ENCODE measurements around the gene EXOC3. TPM values are rescaled to one million over a fixed set of nuclear protein-coding genes. Genes with fewer than 3 reads are reported as not detected.

The EXOC3 gene
- total RNA-seq, 1 experiment from 2014 or later: 155 TPM

DNA sequence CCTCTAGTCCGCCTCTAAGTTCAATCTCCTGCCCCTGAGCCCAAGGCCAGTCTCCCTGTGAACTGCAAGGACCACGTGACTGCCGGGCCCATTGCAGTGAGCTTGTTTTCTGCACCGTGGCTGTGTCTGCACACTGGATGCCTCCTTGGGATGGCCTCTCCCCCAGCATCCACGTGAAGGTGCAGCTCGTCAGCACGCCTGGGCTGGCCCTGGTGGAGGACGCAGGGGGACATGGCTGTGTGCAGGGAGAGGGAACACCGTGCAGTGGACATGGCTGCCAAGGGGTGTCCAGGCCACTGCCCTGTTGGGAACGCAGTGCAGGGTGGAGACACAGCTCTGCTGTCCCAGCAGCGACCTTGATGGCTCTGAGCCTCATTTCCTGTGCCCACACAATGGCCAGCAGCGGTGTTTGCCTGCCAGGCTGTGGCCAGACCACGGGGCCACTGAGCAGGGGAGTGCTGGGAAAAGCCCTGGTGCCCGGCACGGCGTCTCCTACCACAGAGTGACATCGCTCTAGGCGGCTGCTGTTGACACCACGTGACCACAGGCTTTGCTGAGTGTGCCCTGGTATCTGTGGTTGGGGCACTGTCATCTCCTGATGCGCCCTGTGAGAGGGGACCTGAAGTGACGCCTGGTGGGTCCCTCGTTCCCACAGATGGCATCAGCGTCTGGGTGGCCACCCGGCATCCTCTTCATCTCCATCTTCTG is 26.9 kb upstream of the EXOC3 start:
- no peaks in the 10 kb centered on the region for H3K4me1 ChIP-seq (replicated peaks; ENCODE audit: insufficient read depth)
- H3K27me3 ChIP-seq (ENCODE audit: insufficient read depth, low read depth): no peaks in the 10 kb centered on the region
- TF ChIP-seq, protein P1, sequence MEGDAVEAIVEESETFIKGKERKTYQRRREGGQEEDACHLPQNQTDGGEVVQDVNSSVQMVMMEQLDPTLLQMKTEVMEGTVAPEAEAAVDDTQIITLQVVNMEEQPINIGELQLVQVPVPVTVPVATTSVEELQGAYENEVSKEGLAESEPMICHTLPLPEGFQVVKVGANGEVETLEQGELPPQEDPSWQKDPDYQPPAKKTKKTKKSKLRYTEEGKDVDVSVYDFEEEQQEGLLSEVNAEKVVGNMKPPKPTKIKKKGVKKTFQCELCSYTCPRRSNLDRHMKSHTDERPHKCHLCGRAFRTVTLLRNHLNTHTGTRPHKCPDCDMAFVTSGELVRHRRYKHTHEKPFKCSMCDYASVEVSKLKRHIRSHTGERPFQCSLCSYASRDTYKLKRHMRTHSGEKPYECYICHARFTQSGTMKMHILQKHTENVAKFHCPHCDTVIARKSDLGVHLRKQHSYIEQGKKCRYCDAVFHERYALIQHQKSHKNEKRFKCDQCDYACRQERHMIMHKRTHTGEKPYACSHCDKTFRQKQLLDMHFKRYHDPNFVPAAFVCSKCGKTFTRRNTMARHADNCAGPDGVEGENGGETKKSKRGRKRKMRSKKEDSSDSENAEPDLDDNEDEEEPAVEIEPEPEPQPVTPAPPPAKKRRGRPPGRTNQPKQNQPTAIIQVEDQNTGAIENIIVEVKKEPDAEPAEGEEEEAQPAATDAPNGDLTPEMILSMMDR (conservative IDR thresholded peaks at IDR 0.05): no peak
- no peak for TF ChIP-seq EZH2 (IDR thresholded peaks at IDR 0.05; ENCODE audit: low read depth)
- no peak for DNase-seq
- H3K36me3 ChIP-seq (ENCODE audit: low read depth): no peaks in the 10 kb centered on the region
- H3K4me3 ChIP-seq: no peak overlapping the region
- H3K27ac ChIP-seq: no peak overlapping the region
- H3F3A ChIP-seq (ENCODE audit: insufficient read depth, low read depth): no peaks in the 10 kb centered on the region
- no peaks in the 10 kb centered on the region for H3K9me3 ChIP-seq (ENCODE audit: insufficient read depth, low read depth)
- intact Hi-C loops (cut with micrococcal nuclease; ENCODE audit: unreplicated experiment): no loop called here
- no peaks in the 10 kb centered on the region for H3K9me2 ChIP-seq (ENCODE audit: insufficient read depth)
- BruUV-seq (replicated peaks): no TSS peak
- no peak overlapping the region for H3K4me2 ChIP-seq
- H2AFZ ChIP-seq: no peak overlapping the region
- CTCF ChIA-PET: no interaction called here
- POLR2A ChIA-PET (ENCODE audit: unreplicated experiment): interaction anchor here (0.6 kb wide), 1 partner anchor 15 kb away, joined by 3 read pairs; no protein-coding TSS in a partner anchor
- H3K79me2 ChIP-seq (ENCODE audit: low read depth): no peaks in the 10 kb centered on the region
- no peaks in the 10 kb centered on the region for H4K20me1 ChIP-seq (ENCODE audit: insufficient read depth)

DNA sequence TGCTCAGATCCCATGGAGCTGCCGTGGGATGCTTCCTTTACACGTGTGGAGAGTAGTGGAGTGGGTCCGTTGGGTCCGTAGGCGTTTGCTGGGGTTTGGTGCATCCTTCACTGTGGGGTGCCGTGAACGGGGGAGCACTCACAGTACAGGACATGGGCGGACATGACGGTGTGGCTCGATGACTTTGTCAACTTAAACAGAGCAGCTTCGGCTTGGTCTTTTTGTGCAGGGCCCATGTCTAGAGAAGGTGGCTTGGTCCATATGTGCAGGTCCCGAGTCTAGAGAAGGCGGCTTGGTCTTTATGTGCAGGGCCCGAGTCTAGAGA is 26.4 kb upstream of the EXOC3 start:
- Histone ChIP-seq H3K4me1 (replicated peaks; ENCODE audit: insufficient read depth) (no peaks in the 10 kb centered on the region), H3F3A (ENCODE audit: insufficient read depth, low read depth) (no peaks in the 10 kb centered on the region), H3K9me2 (ENCODE audit: insufficient read depth) (no peaks in the 10 kb centered on the region), H2AFZ (no peak overlapping the region), H4K20me1 (ENCODE audit: insufficient read depth) (no peaks in the 10 kb centered on the region), H3K79me2 (ENCODE audit: low read depth) (no peaks in the 10 kb centered on the region), H3K27ac (no peak overlapping the region), H3K36me3 (ENCODE audit: low read depth) (no peaks in the 10 kb centered on the region), H3K4me2 (no peak overlapping the region), H3K4me3 (no peak overlapping the region), H3K9me3 (ENCODE audit: insufficient read depth, low read depth) (no peaks in the 10 kb centered on the region), H3K27me3 (ENCODE audit: insufficient read depth, low read depth) (no peaks in the 10 kb centered on the region)
- DNase-seq: no peak
- no TSS peak for BruUV-seq (replicated peaks)
- ChIA-PET CTCF (no interaction called here), POLR2A (ENCODE audit: unreplicated experiment) (no interaction called here)
- TF ChIP-seq EZH2 (IDR thresholded peaks at IDR 0.05; ENCODE audit: low read depth): no peak
- TF ChIP-seq, protein P1 (conservative IDR thresholded peaks at IDR 0.05): no peak
- intact Hi-C loops (cut with micrococcal nuclease; ENCODE audit: unreplicated experiment): no loop called here

DNA sequence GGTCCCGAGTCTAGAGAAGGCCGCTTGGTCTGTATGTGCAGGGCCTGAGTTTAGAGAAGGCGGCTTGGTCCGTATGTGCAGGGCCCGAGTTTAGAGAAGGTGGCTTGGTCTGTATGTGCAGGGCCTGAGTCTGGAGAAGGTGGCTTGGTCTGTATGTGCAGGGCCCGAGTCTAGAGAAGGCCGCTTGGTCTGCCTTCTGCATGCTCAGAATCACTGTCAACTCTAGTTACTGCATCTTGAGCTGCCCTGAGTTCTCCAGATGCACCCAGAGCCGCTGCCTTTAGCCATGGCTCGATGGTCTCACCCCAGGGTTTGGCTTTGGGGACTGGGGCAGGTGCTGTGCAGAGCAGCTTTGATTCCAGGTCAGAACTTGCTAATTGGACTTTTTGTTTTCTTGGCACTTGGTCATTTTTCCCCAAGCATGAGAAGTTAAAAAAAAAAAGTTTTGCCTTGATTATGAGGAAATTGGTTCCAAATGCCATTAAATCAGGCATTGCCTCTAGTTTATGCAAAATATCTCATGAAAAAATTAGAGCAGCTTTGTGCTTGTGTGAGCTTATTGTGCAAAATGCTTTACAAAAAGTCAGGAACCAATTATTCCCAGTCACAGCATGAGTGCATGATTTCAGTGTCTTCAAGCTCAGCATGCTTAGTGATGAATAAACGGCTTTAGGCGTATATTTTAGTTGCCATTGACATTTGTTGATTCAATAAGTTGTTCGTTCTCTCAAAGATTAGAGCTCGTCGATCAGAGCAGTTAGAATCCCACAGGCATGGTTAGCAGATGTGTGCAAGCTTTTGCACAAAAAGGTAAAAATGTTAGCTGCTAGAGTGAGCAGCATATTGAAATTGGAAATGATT is 25.4 kb upstream of the EXOC3 start:
- no peaks in the 10 kb centered on the region for H3F3A ChIP-seq (ENCODE audit: insufficient read depth, low read depth)
- ChIA-PET POLR2A (ENCODE audit: unreplicated experiment) (no interaction called here), CTCF (interaction anchor here (0.7 kb wide), 1 partner anchor 35 kb away, joined by 5 read pairs; no protein-coding TSS in a partner anchor)
- H3K4me2 ChIP-seq: no peak overlapping the region
- H3K9me3 ChIP-seq (ENCODE audit: insufficient read depth, low read depth): no peaks in the 10 kb centered on the region
- no peaks in the 10 kb centered on the region for H3K9me2 ChIP-seq (ENCODE audit: insufficient read depth)
- H3K4me1 ChIP-seq (replicated peaks; ENCODE audit: insufficient read depth): no peaks in the 10 kb centered on the region
- intact Hi-C loops (cut with micrococcal nuclease; ENCODE audit: unreplicated experiment): no loop called here
- no peak overlapping the region for H2AFZ ChIP-seq
- H3K79me2 ChIP-seq (ENCODE audit: low read depth): no peaks in the 10 kb centered on the region
- no peak overlapping the region for H3K27ac ChIP-seq
- no peaks in the 10 kb centered on the region for H3K27me3 ChIP-seq (ENCODE audit: insufficient read depth, low read depth)
- no peak for DNase-seq
- no peaks in the 10 kb centered on the region for H4K20me1 ChIP-seq (ENCODE audit: insufficient read depth)
- no peak for TF ChIP-seq EZH2 (IDR thresholded peaks at IDR 0.05; ENCODE audit: low read depth)
- TF ChIP-seq, protein P1 (conservative IDR thresholded peaks at IDR 0.05): no peak
- no peak overlapping the region for H3K4me3 ChIP-seq
- BruUV-seq (replicated peaks): no TSS peak
- H3K36me3 ChIP-seq (ENCODE audit: low read depth): no peaks in the 10 kb centered on the region

All from PC-9 (cell line).